ENCODE results near the gene CTLA4. TPM values are rescaled to one million over a fixed set of nuclear protein-coding genes. Genes with fewer than 3 reads are reported as not detected.

The CTLA4 gene
- total RNA-seq, 1 experiment from 2014 or later, result not detected

- H3K36me3 ChIP-seq, result no peaks in the 10 kb centered on the region
- DNase-seq (ENCODE audit: low read depth in 1 of 2, low spot score in 2 of 2), result no peak
These were observed 26.8 kb upstream of the CTLA4 start for GRCh38 chr2:203840655-203841205.

DNA sequence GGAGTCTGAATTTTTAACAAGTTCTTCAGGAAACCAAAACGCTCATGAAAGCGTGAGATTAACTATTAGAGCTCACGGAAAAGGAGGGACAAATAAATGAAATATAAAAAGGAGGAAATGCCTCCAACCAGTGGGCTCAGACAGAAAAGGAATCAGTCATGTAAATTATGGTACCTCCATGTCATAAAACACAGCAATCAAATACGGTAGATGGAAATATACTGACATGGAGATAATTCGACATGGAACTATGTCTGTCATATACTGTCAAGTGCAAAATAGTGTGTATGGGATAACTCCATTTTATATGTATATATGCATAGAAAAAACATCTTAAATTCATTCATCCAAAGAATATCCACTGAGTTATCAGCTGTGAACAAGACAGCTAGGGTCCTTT, 25.9 kb upstream of the CTLA4 start:
- Histone ChIP-seq H3K4me3 (no peak overlapping the region), H3K27ac (no peak overlapping the region), H3K4me1 (replicated peaks) (no peaks in the 10 kb centered on the region), H3K36me3 (no peaks in the 10 kb centered on the region), H3K9me3 (replicated peaks) (no peaks in the 10 kb centered on the region), H3K27me3 (replicated peaks) (peaks cover 13% of the 10 kb centered on the region)
- DNase-seq (ENCODE audit: low read depth in 1 of 2, low spot score in 2 of 2), result no peak

More at GRCh38 chr2:203840655-203841205, 26.8 kb upstream of the CTLA4 start:
- Histone ChIP-seq H3K27ac (no peak overlapping the region), H3K27me3 (replicated peaks) (peaks cover 13% of the 10 kb centered on the region), H3K4me1 (replicated peaks) (no peaks in the 10 kb centered on the region), H3K9me3 (replicated peaks) (no peaks in the 10 kb centered on the region), H3K4me3 (no peak overlapping the region)

DNA sequence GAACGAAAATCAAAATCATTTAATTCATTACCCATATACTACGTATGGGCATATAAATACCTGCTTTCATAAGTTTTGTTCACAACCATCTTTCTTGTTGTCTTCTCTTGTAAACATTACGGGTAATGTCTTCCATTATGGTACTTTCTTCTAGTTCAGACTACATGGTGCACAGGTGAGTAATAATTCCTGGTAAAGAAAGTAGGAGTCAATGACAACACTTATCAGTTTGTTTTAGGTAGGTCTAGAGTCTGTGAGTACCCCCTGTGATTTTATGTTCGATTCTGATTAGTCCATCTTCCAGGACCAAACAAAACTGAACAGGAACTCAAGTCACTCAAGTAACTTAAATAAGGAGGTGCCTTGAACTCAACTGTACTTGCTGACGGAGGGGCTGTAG, 25.2 kb upstream of the CTLA4 start:
- H3K27ac ChIP-seq, result no peak overlapping the region
- no peaks in the 10 kb centered on the region for H3K36me3 ChIP-seq
- no peaks in the 10 kb centered on the region for H3K4me1 ChIP-seq (replicated peaks)
- no peak overlapping the region for H3K4me3 ChIP-seq
- no peaks in the 10 kb centered on the region for H3K9me3 ChIP-seq (replicated peaks)
- no peak for DNase-seq (ENCODE audit: low read depth in 1 of 2, low spot score in 2 of 2)
- peaks cover 12% of the 10 kb centered on the region for H3K27me3 ChIP-seq (replicated peaks)

GRCh38 chr2:203846490-203847105, 21.0 kb upstream of the CTLA4 start:
- H3K36me3 ChIP-seq, result no peaks in the 10 kb centered on the region
- peaks cover 3% of the 10 kb centered on the region; the same call in 1 of the 2 replicates for H3K27me3 ChIP-seq (replicated peaks)
- no peaks in the 10 kb centered on the region for H3K9me3 ChIP-seq (replicated peaks)
- H3K4me3 ChIP-seq, result no peak overlapping the region
- no peaks in the 10 kb centered on the region for H3K4me1 ChIP-seq (replicated peaks)
- no peak overlapping the region for H3K27ac ChIP-seq
- no peak for DNase-seq (ENCODE audit: low read depth in 1 of 2, low spot score in 2 of 2)

- DNase-seq (ENCODE audit: low read depth in 1 of 2, low spot score in 2 of 2), result no peak
- no peak overlapping the region for H3K27ac ChIP-seq
- no peaks in the 10 kb centered on the region for H3K9me3 ChIP-seq (replicated peaks)
- H3K4me3 ChIP-seq, result no peak overlapping the region
- no peaks in the 10 kb centered on the region; the same call in 1 of the 2 replicates for H3K27me3 ChIP-seq (replicated peaks)
- H3K36me3 ChIP-seq, result no peaks in the 10 kb centered on the region
- no peaks in the 10 kb centered on the region for H3K4me1 ChIP-seq (replicated peaks)
These were observed 18.6 kb upstream of the CTLA4 start for GRCh38 chr2:203849010-203849409.

DNA sequence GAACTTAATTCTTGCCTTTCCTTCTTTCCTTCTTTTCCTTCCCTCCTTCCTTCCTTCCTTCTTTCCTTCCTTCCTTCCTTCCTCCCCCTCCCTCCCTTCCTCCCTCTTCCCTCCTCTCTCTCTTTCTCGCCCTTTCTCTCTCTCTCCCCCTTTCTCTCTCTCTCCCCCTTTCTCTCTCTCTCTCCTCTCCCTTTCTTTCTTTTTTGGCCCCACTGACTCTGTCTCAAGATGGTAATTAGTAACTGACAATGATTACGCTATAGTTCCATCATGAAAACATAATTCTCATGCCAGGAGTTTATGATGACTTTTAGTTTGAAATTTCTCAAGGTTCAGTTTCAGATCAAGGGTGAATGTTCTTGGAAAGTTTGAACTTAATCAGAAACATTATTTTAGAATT, 14.8 kb upstream of the CTLA4 start:
- DNase-seq (ENCODE audit: low read depth in 1 of 2, low spot score in 2 of 2), result no peak
- Histone ChIP-seq H3K9me3 (replicated peaks) (no peaks in the 10 kb centered on the region), H3K4me3 (no peak overlapping the region), H3K4me1 (replicated peaks) (no peaks in the 10 kb centered on the region), H3K27ac (no peak overlapping the region), H3K27me3 (replicated peaks) (peaks cover 3% of the 10 kb centered on the region; the same call in 1 of the 2 replicates), H3K36me3 (no peaks in the 10 kb centered on the region)

GRCh38 chr2:203853271-203853670, 14.3 kb upstream of the CTLA4 start:
- Histone ChIP-seq H3K4me3 (no peak overlapping the region), H3K27me3 (replicated peaks) (peaks cover 3% of the 10 kb centered on the region; the same call in 1 of the 2 replicates), H3K9me3 (replicated peaks) (no peaks in the 10 kb centered on the region), H3K27ac (no peak overlapping the region), H3K4me1 (replicated peaks) (no peaks in the 10 kb centered on the region), H3K36me3 (no peaks in the 10 kb centered on the region)
- DNase-seq (ENCODE audit: low read depth in 1 of 2, low spot score in 2 of 2), result no peak

- Histone ChIP-seq H3K36me3 (no peaks in the 10 kb centered on the region), H3K4me3 (no peak overlapping the region), H3K4me1 (replicated peaks) (no peaks in the 10 kb centered on the region), H3K9me3 (replicated peaks) (no peaks in the 10 kb centered on the region), H3K27me3 (replicated peaks) (peaks cover 3% of the 10 kb centered on the region; the same call in 1 of the 2 replicates), H3K27ac (no peak overlapping the region)
- DNase-seq (ENCODE audit: low read depth in 1 of 2, low spot score in 2 of 2), result no peak
These were observed 13.8 kb upstream of the CTLA4 start for GRCh38 chr2:203853722-203854121.

- no peaks in the 10 kb centered on the region for H3K4me1 ChIP-seq (replicated peaks)
- H3K4me3 ChIP-seq, result no peak overlapping the region
- peaks cover 3% of the 10 kb centered on the region; the same call in 1 of the 2 replicates for H3K27me3 ChIP-seq (replicated peaks)
- no peaks in the 10 kb centered on the region for H3K36me3 ChIP-seq
- DNase-seq (ENCODE audit: low read depth in 1 of 2, low spot score in 2 of 2), result no peak
- no peak overlapping the region for H3K27ac ChIP-seq
- H3K9me3 ChIP-seq (replicated peaks), result no peaks in the 10 kb centered on the region
These were observed 12.3 kb upstream of the CTLA4 start for GRCh38 chr2:203855274-203855673.

DNA sequence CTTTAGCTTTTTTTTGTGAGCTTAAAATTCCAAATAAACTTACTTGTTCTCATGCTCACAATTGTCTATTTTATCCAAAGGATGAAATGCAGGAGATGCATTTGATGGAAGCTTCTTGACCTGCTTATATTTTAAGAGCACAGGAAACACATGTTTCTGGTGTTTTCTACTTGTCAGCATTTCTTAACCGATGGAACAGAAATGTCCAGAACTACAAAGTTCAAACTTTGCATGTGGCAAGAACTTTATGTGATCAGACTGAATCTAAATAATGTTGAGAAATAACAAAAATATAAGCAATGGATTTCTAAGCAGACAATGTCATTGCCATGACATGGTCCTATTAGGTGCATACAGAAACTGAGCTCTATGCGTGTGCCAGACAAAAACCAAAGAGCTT, 9.9 kb upstream of the CTLA4 start:
- no peak for DNase-seq (ENCODE audit: low read depth in 1 of 2, low spot score in 2 of 2)
- H3K4me1 ChIP-seq (replicated peaks), result no peaks in the 10 kb centered on the region
- no peaks in the 10 kb centered on the region for H3K36me3 ChIP-seq
- no peak overlapping the region for H3K27ac ChIP-seq
- H3K4me3 ChIP-seq, result no peak overlapping the region
- no peaks in the 10 kb centered on the region for H3K9me3 ChIP-seq (replicated peaks)
- peaks cover 3% of the 10 kb centered on the region; the same call in 1 of the 2 replicates for H3K27me3 ChIP-seq (replicated peaks)

DNA sequence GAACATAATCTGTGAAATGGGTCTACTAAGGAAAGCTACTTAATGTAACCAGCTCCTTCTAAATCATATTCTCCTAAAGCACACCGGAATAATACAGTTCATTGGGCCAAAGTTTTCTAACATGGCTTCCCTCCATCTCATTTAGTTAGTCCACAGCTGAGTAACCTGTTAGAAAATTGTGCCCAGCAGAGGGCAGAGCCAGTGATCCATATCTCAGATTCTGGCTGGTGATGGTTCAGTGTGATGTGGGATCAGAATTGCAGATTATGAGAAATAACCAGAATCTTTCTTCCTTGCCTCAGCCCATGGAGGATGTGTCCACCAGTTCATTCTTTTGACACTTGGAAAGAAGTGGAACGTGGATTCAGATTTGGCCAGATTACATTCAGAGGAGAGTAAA, 9.4 kb upstream of the CTLA4 start:
- Histone ChIP-seq H3K4me1 (replicated peaks) (no peaks in the 10 kb centered on the region), H3K27ac (no peak overlapping the region), H3K9me3 (replicated peaks) (no peaks in the 10 kb centered on the region), H3K36me3 (no peaks in the 10 kb centered on the region), H3K4me3 (no peak overlapping the region), H3K27me3 (replicated peaks) (peaks cover 3% of the 10 kb centered on the region; the same call in 1 of the 2 replicates)
- no peak for DNase-seq (ENCODE audit: low read depth in 1 of 2, low spot score in 2 of 2)

DNA sequence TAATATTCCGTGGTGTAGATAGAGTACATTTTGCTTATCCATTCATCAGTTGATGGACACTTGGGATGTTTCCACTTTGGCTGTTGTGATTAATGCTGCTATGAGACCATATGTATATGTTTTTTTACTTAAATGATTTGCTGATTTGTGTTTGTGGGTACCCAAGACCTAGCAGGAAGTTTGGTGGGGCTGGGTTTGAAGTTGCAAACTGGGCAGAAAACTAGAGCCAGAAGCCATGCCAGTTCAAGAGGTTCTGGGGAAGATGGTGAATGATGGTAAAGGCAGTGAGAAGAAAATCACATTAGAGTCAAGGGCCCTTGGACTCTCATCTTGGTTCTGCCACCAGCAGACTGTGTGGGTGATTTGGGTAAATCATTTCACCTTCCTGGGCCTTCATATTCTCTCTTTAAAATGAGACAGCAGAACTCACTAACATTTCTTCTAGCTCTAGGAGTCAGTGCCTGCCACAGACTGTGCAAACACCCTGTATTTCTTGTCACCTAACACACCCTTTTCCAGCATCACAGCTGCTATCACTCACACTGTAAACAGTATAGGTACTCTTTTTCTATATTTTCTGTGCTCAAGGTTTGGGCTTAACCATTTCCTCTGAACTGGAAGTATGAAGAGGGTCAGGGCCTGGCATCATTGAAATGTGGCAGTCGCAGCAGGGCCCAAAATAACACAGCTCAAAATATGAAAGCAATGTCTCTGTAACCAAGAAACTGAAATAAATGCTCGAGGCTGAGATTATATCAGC, 8.4 kb upstream of the CTLA4 start:
- Histone ChIP-seq H3K27ac (no peak overlapping the region), H3K9me3 (replicated peaks) (no peaks in the 10 kb centered on the region)

DNA sequence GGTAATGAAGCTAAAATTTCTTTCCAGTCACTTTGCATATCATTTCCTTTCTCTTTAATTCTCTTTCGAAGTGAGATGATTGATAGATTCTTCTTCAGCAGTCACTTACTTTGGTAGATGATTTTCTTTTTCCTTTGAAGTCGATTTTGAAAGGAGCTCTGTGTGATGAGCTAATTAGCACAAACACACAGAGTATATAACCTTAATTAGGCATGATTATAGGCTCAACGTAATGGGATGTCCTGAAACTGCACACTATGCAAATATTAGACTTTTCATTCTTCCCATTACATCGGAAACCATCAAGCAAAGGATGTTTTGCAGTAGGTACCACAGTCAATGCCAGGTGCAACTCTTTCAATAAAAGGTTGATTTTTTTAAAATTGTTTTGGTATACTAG, 6.4 kb upstream of the CTLA4 start:
- Histone ChIP-seq H3K27ac (no peak overlapping the region), H3K4me3 (no peak overlapping the region), H3K36me3 (no peaks in the 10 kb centered on the region), H3K4me1 (replicated peaks) (no peaks in the 10 kb centered on the region), H3K9me3 (replicated peaks) (no peaks in the 10 kb centered on the region), H3K27me3 (replicated peaks) (peaks cover 3% of the 10 kb centered on the region; the same call in 1 of the 2 replicates)
- no peak for DNase-seq (ENCODE audit: low read depth in 1 of 2, low spot score in 2 of 2)

More for the DNA sequence above, 8.4 kb upstream of the CTLA4 start:
- Histone ChIP-seq H3K36me3 (no peaks in the 10 kb centered on the region), H3K27me3 (replicated peaks) (peaks cover 3% of the 10 kb centered on the region; the same call in 1 of the 2 replicates), H3K4me1 (replicated peaks) (no peaks in the 10 kb centered on the region), H3K4me3 (no peak overlapping the region)
- DNase-seq (ENCODE audit: low read depth in 1 of 2, low spot score in 2 of 2), result no peak

- H3K4me1 ChIP-seq (replicated peaks), result no peaks in the 10 kb centered on the region
- H3K9me3 ChIP-seq (replicated peaks), result no peaks in the 10 kb centered on the region
- no peak overlapping the region for H3K27ac ChIP-seq
- no peak for DNase-seq (ENCODE audit: low read depth in 1 of 2, low spot score in 2 of 2)
- H3K27me3 ChIP-seq (replicated peaks), result peaks cover under 1% of the 10 kb centered on the region; the same call in 1 of the 2 replicates
- H3K4me3 ChIP-seq, result no peak overlapping the region
- H3K36me3 ChIP-seq, result no peaks in the 10 kb centered on the region
These were observed 6.0 kb upstream of the CTLA4 start for GRCh38 chr2:203861607-203862006.

Data from SJSA1 (cell line).